Measurements from ENCODE around the gene EVPL.

Gene EVPL

DNA sequence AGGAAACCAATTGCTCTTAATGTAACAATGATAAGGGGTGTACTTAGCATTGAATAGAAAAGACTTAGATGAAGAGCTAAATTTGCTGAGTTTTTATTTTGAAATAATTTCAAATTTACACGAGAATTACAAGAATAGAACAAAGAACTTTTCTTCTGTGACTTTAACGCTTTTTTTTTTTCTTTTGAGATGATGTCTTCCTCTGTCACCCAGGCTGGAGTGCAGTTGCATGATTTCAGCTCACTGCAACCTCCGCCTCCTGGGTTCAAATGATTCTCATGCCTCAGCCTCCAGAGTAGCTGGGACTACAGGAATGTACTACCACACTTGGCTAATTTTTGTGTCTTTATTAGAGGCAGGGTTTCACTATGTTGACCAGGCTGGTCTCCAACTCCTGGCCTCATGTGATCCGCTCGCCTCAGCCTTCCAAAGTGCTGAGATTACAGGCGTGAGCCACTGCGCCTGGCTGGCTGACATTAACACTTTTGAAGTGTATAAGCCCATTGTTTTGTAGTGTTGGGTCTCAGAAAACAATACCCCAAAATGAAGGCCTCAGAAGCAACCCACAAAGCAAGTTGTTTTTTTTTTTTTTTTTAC is 46.0 kb downstream of the EVPL start:
- DNase-seq: no peak
- H3K27ac ChIP-seq: no peak overlapping the region
- H3K9me3 ChIP-seq (ENCODE audit: severe bottlenecking): no peaks in the 10 kb centered on the region
- peaks cover 17% of the 10 kb centered on the region for H3K36me3 ChIP-seq
- no peak overlapping the region for H3K4me3 ChIP-seq (ENCODE audit: low read depth, low read length)
- TF ChIP-seq, protein P1, sequence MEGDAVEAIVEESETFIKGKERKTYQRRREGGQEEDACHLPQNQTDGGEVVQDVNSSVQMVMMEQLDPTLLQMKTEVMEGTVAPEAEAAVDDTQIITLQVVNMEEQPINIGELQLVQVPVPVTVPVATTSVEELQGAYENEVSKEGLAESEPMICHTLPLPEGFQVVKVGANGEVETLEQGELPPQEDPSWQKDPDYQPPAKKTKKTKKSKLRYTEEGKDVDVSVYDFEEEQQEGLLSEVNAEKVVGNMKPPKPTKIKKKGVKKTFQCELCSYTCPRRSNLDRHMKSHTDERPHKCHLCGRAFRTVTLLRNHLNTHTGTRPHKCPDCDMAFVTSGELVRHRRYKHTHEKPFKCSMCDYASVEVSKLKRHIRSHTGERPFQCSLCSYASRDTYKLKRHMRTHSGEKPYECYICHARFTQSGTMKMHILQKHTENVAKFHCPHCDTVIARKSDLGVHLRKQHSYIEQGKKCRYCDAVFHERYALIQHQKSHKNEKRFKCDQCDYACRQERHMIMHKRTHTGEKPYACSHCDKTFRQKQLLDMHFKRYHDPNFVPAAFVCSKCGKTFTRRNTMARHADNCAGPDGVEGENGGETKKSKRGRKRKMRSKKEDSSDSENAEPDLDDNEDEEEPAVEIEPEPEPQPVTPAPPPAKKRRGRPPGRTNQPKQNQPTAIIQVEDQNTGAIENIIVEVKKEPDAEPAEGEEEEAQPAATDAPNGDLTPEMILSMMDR (IDR thresholded peaks at IDR 0.05; ENCODE audit: low read depth, low read length): no peak
- H3K27me3 ChIP-seq (ENCODE audit: insufficient read depth, low read depth, severe bottlenecking): no peaks in the 10 kb centered on the region

DNA sequence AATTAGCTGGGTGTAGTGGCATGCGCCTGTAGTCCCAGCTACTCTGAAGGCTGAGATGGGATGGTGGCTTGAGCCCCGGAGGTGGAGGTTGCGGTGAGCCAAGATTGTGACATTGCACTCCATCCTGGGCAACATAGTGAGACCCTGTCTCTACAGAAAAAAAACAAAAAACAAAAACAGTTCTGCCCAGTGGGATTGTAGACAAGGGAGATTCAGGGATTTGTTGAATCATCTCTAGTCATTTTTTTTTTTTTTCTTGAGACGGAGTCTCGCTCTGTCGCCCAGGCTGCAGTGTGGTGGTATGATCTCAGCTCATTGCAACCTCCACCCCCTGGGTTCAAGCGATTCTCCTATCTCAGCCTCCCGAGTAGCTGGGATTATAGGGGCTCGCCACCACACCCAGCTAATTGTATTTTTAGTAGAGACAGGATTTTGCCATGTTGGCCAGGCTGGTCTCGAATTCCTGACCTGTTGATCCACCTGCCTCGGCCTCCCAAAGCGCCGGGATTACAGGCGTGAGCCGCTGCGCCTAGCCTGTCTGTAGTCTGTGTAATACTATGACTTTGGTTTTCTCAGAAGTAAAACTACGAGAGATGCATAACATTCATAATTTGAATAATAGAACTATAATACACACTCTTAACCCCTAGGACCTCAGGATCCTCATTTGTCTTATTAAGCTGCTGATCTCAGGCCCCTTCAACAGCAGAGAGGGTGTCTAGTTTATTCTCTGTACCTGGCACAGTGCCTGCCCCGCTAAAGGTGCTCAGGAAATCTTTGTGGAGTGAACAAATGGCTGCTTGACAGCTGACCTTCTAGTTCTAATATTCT is 46.7 kb downstream of the EVPL start:
- Histone ChIP-seq H3K4me3 (ENCODE audit: low read depth, low read length) (peak overlapping the region; percentile 96), H3K27ac (peak overlapping the region; percentile 98), H3K9me3 (ENCODE audit: severe bottlenecking) (no peaks in the 10 kb centered on the region), H3K36me3 (peaks cover 24% of the 10 kb centered on the region), H3K27me3 (ENCODE audit: insufficient read depth, low read depth, severe bottlenecking) (no peaks in the 10 kb centered on the region)
- DNase-seq: no peak
- TF ChIP-seq, protein P1 (IDR thresholded peaks at IDR 0.05; ENCODE audit: low read depth, low read length): no peak

DNA sequence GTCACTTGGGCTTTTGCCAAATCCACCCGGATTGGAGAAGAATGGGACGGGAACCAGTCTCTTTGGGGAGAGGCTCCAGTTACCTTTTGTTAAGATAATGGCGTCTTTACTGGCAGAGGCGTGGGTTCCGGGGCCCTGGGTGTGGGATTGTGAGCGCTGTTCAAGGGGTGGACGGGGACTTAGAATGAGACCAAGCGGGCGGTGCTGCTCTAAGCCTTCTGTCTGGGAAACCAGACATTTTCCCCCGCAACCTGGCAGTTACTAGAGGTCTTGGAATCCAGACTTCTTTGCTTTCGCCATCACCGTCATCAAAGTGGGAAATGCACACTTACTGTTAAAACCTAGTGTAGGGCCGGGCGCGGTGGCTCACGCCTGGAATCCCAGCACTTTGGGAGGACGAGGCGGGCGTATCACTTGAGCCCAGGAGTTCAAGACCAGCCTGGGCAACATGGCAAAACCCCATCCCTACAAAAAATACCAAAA is 47.4 kb downstream of the EVPL start:
- Histone ChIP-seq H3K9me3 (ENCODE audit: severe bottlenecking) (no peaks in the 10 kb centered on the region), H3K36me3 (peaks cover 24% of the 10 kb centered on the region), H3K4me3 (ENCODE audit: low read depth, low read length) (peak overlapping the region; percentile 96), H3K27ac (peak overlapping the region; percentile 98), H3K27me3 (ENCODE audit: insufficient read depth, low read depth, severe bottlenecking) (no peaks in the 10 kb centered on the region)
- DNase-seq: no peak
- TF ChIP-seq, protein P1 (IDR thresholded peaks at IDR 0.05; ENCODE audit: low read depth, low read length): no peak

DNA sequence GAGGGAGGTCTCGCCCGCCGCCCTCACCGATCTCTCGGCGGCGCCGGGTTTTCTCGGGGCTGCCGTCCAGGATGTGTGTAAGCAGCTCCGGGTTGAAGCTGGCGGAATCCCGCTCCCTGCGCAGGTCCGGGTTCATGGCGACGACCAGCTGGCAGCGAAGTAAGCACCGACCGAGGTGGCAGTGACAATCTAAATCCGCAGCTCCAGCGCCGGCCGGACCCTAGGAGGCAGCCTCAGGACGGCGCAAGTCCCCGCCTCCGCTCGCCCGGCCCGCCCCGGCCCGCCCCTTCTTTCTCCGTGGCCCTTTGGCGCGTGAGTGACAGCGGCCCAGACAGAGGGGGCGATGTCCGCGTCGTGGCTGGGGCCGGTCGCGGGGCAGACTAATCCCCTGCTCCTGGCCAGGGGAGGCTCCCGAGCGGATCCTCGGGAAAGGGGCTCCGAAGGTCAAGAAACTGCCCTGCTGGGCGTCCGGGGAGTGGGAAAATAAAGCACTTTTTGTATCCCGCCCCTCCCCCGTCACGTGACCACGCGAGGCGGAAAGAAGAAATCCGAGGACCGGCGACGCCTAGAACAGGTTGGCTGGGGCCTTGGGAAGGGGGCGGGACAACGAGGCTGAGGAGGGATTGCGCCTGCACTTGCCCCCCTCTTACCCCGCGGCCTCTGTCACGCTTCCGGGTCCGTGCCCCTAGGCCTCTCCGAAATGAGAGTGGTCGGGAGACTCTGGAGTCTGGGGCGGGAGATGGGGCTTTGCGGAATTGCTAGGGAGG is 48.0 kb downstream of the EVPL start, which contains the start of the genes ACOX1 and TEN1:
TSS of gene ACOX1 (minus strand) at position 229 of the 767 bp plus-strand sequence. CDS start at position 136, 93 bp downstream.
TSS of gene TEN1 (plus strand) at position 303 of the 767 bp plus-strand sequence. CDS start 6,953 bp downstream, outside the sequence.
- H3K9me3 ChIP-seq (ENCODE audit: severe bottlenecking): no peaks in the 10 kb centered on the region
- peak within 1 kb of the TSS; percentile 96 for H3K4me3 ChIP-seq (ENCODE audit: low read depth, low read length)
- DNase-seq: peak; percentile 100
- peaks cover 26% of the 10 kb centered on the region for H3K36me3 ChIP-seq
- no peaks in the 10 kb centered on the region for H3K27me3 ChIP-seq (ENCODE audit: insufficient read depth, low read depth, severe bottlenecking)
- TF ChIP-seq, protein P1 (IDR thresholded peaks at IDR 0.05; ENCODE audit: low read depth, low read length): peak; percentile 51
- H3K27ac ChIP-seq: peak within 1 kb of the TSS; percentile 98

DNA sequence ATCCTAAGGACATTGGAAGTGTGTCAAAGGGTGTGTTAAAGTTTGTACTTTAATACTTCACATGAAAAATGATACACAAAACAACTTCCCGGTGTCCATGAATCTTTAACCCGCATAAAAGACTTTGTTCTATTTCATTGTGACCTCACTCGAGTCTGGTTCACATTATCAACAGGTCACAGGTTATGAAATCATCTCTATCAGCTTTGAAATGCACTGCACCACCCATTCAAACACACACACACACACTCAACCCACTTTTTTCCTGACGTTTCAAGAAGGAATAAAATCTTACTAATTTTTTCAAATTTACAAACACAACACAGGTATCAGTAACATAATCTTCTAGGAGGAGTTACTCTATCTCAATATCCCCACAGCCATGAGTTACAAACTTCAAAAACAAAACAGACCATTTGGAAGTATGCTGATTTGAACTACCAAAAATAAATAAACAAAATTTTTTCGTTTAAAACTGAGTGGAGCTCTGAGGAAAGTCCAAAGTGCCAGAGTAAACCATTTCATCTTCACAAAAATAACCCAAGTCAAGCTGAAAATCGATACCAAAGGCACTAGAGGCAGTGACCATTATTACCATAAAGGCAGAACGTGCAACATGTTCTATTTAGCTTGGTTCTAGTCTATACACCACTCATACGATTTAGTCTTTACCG is 50.8 kb downstream of the EVPL start:
- DNase-seq: no peak
- H3K36me3 ChIP-seq: peaks cover 48% of the 10 kb centered on the region
- H3K27me3 ChIP-seq (ENCODE audit: insufficient read depth, low read depth, severe bottlenecking): no peaks in the 10 kb centered on the region
- H3K27ac ChIP-seq: no peak overlapping the region
- TF ChIP-seq, protein P1 (IDR thresholded peaks at IDR 0.05; ENCODE audit: low read depth, low read length): no peak
- no peaks in the 10 kb centered on the region for H3K9me3 ChIP-seq (ENCODE audit: severe bottlenecking)
- no peak overlapping the region for H3K4me3 ChIP-seq (ENCODE audit: low read depth, low read length)

Measured in WERI-Rb-1 (cell line).